ENCODE measurements around the gene OR1I1.
"Not testable (repeated sequence)": the region's sequence is repeated elsewhere in the genome, so short reads cannot be mapped to it uniquely, and the experiment has no call there.

Gene OR1I1, protein sequence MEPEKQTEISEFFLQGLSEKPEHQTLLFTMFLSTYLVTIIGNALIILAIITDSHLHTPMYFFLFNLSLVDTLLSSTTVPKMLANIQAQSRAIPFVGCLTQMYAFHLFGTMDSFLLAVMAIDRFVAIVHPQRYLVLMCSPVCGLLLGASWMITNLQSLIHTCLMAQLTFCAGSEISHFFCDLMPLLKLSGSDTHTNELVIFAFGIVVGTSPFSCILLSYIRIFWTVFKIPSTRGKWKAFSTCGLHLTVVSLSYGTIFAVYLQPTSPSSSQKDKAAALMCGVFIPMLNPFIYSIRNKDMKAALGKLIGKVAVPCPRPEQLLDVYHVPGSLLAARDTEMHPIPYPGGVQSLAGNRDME

DNA sequence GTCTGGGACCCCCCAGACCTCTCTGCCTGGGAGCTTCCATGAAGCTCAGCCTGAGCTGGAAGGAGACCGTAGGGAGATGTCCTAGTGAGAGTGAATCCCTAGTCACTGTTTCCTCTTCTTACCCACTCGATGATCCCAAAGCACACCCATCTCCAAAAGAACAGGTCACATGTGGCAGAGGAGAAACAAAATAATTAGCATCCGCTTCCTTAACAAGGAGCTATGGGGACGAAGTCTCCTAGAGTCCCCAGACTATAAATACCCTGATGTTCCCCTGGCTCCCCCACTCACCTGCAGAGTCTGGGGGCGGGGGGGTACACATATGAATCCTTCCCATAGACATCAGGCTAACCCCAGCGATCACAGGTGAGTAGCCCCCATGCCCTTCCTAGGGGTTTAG, at the start of gene OR1I1:
TSS of gene OR1I1 (plus strand) at position 301 of the 400 bp plus-strand sequence. CDS start 4,855 bp downstream, outside the sequence.
- DNase-seq = no peak

DNA sequence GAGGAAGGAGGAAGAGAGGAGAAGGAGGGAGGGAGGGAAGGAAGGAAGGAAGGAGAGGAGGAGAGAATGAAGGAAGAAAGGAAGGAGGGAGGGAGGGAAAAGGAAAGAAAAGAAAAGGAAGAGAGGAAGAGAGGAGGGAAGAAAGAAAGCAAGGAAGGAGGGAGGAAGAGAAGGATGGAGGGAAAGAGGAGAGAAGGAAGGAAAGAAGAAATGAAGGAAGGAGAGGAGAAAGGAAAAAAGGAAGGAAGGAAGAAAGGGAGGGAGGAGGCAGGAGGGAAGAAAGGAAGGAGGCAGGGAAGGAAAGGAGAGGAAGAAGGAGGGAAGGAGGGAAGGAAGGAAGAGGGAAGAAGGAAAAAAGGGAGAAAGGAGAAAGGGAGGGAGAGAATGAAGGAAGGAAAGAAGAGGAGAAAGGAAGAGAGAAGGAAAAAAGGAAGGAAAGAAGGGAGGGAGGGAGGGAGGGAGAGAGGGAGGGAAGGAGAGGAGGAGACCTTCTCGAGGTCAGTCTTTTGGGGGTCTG, 46.2 kb upstream of the OR1I1 start:
- no peak for DNase-seq

DNA sequence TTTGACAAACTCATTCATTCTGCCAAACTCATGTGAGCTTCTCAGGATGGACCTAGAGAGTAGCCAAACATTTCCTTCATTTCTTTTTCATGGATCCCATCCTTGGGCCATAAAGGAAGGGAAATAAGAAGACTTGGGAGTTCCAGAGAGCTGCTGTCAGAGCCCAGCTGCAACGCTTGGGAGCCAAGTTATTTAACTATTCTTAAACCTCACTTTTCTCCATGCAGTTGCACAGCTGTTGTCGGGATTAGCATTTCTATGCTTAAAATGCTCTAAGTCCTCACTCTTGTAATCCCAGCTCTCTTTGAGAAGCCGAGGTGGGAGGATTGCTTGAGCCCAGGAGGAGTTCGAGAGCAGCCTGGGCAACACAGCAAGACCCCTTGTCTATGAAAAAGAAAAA, 44.4 kb upstream of the OR1I1 start:
- no peak for DNase-seq

DNA sequence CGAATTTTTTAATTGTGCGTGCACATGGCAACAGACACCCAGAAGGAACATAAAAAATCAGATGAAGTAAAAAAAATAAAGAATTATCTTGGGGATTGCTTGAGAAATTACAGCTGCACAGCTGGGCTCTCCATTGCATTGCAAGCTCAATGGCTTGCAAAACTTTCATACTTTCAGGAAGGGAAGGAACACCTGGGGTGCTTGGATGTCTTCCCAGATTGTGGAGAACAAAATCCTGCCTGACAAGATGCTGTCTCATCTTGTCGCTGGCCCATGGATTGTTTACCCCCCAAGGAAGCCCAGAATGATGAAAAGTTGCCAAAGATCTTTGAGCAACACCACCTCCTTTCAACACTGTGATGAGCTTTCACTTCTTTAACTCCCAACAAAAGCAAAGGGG, 43.7 kb upstream of the OR1I1 start:
- no peak for DNase-seq

DNA sequence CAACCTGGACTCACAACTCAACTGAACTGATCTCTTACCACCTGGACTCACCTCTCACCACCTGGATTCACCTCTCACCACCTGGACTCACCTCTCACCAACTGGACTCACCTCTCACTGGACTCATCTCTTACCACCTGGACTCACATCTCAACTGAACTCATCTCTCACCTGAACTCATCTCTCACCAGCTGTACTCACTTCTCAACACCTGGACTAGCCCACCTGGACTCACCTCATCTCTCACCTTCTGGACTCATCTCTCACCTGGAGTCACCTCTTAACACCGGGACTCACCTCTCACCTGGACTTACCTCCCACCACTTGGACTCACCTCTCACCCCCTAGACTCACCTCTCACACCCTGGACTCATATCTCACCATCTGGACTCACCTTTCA, 40.0 kb upstream of the OR1I1 start:
- DNase-seq = no peak

DNA sequence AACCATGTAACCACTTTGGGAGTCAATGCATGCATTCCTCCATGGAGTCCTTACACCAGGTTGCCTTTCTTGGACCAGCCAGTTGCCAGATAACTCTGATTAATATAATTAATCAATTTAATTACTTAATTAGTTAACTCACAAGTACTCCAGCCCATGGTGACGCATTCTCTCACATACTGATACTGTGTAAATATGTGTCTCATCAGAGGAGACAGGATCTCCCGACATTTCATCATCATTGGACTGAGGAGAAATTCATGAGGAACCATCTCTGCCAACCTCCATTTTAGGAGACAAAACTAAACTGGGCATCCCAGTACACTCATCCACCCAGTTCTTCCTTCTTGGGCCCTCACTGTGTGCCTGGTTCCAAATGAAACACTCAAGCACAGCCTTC, 39.2 kb upstream of the OR1I1 start:
- DNase-seq = no peak

GRCh38 chr19:15045506-15045905, 36.5 kb upstream of the OR1I1 start:
- no peak for DNase-seq

GRCh38 chr19:15047680-15048079, 34.3 kb upstream of the OR1I1 start:
- DNase-seq = no peak

DNA sequence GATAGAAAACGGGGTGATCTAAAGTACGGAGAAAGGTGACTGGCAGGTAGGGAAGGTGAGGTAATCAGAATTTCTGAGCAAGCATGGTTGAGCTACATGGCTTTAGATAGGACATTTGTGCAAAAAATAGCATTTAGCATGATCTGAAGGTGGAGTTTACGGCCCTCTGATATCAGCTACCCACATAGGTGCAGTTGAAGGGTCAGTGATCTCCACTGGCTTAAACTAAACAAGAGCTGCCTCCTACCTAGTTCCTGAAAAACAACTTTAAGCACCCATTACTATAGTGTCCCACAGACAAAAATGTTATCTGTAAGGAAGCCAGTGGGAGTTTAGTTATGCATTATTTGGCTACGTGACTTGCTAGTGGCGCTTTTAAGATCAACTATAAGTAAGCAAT, 33.9 kb upstream of the OR1I1 start:
- DNase-seq = no peak

GRCh38 chr19:15048885-15049541, 33.0 kb upstream of the OR1I1 start, which contains the start of gene CASP14:
TSS of gene CASP14 (plus strand) at chr19:15049480. CDS start at chr19:15052252, 2,772 bp downstream.
- DNase-seq = no peak

GRCh38 chr19:15050639-15051038, 31.4 kb upstream of the OR1I1 start:
- no peak for DNase-seq

DNA sequence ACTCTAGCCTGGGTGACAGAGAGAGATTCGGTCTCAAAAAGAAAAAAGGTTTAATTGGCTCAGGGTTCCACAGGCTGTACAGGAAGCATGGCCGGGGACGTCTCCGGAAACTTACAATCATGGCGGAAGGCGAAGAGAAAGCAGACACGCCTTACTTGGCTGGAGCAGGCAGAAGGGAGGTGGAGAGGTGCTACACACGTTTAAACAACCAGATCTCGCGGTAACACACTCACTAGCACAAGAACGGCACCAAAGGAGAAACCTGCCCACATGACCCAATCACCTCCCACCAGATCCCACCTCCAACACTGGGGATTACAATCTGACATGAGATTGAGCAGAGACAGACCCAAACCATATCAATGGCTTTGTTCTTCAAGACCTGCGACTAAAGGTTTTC, 20.0 kb upstream of the OR1I1 start:
- no peak for DNase-seq

DNA sequence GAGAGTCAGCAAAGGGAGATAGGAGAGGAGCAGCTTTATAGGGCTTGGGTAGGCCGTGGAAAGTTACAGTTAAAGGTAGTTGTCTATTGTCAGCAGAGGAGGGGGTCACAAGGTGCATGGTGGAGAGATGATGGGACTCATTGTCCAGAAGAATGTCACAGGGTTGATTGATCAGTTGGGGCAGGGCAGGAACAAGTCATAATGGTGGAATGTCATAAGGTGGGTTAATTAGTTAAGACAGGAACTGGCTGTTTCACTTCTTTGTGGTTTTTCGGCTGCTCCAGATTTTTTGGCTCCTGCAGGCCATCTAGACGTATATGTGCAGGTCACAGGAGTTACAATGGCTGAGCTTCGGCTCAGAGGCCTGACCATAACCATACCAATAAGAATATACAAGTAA, 11.6 kb upstream of the OR1I1 start:
- not testable (repeated sequence) for DNase-seq

DNA sequence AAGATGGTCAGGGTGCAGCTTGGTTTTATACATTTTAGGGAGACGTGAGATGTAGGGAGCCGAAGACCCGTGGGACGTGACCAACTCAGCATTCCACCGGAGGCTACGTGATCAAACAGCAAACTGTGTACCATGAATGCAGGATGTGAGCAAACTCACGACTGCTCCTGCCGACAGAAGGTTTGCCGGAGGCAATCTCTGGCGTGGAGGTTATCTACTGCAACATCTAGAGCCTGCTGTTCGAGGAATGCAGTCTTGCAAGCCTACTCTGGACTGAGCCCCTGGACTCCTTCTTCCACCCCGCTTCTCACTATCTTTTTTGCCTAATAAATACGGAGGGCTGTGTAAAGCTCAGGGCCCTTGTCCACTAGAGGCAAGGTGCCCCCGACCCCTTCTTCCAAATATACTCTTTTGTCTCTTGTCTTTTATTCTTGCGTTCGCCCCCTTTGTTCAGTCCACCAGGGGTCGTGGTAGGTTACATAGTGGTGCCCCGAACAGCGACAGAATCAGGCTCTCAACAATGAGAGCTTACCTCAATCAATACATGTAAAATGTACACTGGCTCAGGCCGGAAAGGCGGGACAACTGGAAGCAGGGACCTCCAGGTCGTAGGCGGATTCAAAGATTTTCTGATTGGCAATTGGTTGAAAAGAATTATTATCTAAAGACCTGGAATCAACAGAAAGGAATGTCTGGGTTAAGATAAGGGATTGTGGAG, 8.9 kb upstream of the OR1I1 start:
- no peak for DNase-seq

DNA sequence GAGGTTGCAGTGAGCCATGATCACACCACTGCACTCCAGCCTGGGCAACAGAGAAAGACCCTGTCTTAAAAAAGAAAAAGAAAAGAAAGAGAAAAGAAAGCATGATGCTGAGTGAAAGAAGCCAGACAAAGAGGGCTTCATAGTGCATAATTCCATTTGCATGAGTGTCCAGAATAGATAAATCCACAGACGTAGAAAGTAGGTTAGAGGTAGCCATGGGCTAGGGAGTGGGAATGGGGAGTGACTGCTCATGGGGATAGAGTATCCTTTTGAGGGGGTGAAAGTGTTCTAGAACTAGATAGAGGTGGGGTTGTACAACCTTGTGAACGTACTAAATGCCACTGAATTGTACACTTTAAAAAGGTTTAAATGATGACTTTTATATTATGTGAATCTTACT, 7.6 kb upstream of the OR1I1 start:
- DNase-seq = no peak

DNA sequence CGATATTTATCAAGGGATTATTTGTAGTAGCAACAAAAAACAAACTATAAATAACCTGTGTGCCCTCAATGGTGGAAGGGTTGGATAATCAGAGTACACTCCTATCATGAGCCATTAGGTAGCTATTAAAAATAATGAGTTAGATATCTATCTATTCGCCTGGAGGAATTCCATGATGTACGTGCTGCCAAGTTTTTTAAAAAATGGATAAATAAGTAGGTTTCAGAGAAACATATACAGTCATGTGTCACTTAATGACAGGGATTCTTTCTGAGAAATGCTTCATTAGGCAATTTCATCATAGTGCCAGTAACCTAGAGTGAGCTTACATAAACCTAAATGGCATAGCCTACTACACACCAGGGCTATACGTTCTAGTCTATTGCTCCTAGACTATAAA, 6.2 kb upstream of the OR1I1 start:
- no peak for DNase-seq

DNA sequence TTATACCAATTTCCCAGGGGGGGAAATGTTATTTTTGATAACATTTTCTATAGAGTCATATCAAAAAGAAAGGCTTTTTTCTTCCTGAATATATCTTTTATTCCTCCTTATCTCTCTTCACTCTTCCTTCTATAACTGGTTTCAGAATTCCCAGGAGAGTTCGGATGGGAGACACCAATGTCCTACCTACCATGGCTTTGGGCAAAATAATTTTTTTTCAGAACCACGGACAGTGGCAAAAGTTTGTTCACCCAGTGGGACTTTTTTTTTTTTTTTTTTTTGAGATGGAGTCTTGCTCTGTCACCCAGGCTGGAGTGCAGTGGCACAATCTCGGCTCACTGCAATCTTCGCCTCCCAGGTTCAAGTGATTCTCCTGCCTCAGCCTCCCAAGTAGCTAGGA, 2.0 kb upstream of the OR1I1 start:
- not testable (repeated sequence) for DNase-seq

DNA sequence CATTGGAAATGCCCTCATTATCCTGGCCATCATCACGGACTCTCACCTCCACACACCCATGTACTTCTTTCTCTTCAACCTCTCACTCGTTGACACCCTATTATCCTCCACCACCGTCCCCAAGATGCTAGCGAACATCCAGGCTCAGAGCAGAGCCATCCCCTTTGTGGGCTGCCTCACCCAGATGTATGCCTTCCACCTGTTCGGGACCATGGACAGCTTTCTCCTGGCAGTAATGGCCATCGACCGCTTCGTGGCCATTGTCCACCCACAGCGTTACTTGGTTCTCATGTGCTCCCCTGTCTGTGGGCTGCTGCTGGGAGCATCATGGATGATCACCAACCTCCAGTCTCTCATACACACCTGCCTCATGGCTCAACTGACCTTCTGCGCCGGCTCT, 5.2 kb downstream of the OR1I1 start:
- no peak for DNase-seq

DNA sequence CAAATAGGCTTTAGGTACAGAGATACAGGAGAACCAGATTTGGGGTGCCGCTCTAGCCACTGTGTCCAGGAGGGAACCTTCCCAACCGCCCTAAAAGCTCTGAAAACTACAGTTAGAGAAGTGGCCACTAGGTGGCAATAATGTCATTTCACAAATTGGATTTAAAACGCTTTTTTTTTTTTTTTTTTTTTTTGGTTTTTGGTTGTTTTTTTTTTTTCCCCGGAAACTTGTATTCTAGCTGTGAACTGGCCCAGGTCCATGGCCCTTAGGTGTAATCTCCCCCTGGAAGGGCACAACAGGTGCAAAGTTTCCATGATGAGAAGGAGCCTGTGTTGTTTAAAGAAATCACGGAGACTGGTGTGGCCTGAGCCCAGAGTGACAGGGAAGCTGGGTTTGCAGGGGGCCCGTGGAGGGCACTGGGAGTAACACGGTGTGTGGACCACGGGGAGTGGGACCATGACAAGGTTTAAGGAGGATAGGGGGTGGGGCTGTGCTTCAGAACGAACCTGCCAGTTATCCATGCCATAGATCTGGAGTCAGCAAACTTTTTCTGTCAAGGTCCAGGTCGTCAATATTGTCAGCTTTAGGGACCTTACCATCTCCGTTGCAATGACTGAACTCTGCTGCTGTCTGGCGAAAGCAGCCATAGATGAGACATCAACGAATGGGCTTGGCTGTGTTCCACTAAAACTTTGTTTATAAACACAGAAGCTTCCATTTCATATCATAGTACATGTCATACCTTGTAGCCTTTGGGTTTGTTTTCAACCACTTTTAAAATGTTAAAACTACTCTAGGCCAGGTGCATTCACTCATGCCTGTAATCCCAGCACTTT, 10.1 kb downstream of the OR1I1 start:
- peak; percentile 42 for DNase-seq

DNA sequence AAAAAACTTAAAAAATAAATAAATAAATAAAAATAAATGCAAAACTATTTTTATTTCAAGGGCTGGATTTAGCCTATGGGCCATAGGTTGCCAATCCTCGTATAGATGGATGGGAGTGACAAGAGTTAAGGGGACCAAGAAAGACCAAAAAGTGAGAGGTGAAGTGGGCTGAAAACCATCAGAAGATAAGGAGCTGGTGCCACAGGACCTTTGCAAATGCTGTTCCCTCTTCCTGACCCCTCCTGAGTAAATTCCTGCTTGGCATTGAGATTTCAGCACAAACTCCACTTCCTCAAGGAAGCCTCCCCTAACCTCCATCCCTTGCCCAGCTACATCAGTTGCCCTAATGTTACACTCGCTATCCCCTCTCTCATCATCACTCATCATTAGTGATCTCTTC, 11.0 kb downstream of the OR1I1 start:
- no peak for DNase-seq

- DNase-seq = no peak
Observed at GRCh38 chr19:15096223-15096622, 14.2 kb downstream of the OR1I1 start.

DNA sequence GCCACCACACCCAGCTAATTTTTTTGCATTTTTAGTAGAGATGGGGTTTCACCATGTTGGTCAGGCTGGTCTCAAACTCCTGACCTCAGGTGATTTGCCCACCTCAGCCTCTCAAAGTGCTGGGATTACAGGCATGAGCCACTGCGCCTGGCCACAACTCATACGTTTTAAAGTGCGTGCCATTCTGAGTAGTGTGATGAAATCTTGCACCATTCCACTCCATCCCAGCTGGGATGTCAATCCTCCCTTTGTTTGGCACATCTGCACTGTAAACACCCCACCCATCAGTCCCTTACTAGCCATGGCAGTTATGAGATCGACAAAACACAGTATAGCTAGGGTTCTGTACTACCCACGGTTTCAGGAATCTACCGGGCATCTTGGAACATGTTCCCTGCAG, 16.0 kb downstream of the OR1I1 start:
- DNase-seq = not testable (repeated sequence)

DNA sequence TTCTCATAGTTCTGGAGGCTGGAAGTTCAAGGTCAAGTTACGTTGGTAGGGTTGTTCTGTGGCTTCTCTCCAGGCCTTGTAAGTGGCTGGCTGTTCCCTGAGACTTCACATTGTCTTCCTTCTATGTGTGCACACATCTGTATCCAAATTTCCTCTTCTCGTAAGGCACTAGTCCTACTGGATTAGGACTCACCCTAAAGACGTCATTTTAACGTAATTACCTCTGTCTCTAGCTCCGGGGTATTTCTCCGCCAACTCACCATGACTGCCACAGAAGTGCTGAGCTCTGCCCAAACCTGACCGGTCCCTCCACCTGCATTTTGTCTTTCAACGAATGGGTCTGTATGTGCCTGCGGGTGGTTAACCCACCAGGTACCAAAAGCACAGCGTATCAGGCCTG, 16.4 kb downstream of the OR1I1 start:
- DNase-seq = no peak
